RKO (cell line): ENCODE data around the gene RALGPS1.

ENCODE experiments used
- DNase-seq: peaks from one replicate; pipeline ENCODE4 v3.0.0-alpha.2; 2016; ENCODE audit warnings: low spot score

Gene RALGPS1

GRCh38 chr9:126956917-126957686 is 42.5 kb downstream of the RALGPS1 start:
- peak; percentile 47 for DNase-seq

- no peak for DNase-seq
Measured at GRCh38 chr9:126957687-126958053, 43.1 kb downstream of the RALGPS1 start.

- DNase-seq = no peak
Measured at GRCh38 chr9:126959336-126959735, 44.8 kb downstream of the RALGPS1 start.

- no peak for DNase-seq
Measured at GRCh38 chr9:126959917-126960316, 45.3 kb downstream of the RALGPS1 start.

GRCh38 chr9:126962336-126962735 is 47.8 kb downstream of the RALGPS1 start:
- DNase-seq = no peak

GRCh38 chr9:126965077-126965476 is 50.5 kb downstream of the RALGPS1 start:
- DNase-seq = no peak

GRCh38 chr9:126965541-126966428 is 51.2 kb downstream of the RALGPS1 start:
- DNase-seq = peak; percentile 76

- no peak for DNase-seq
Measured at GRCh38 chr9:126971261-126971660, 56.7 kb downstream of the RALGPS1 start.

- DNase-seq = no peak
Measured at GRCh38 chr9:126973651-126974529, 59.3 kb downstream of the RALGPS1 start.

- DNase-seq = no peak
Measured at GRCh38 chr9:126974594-126974993, 60.0 kb downstream of the RALGPS1 start.

- no peak for DNase-seq
Measured at GRCh38 chr9:126975327-126976220, 61.0 kb downstream of the RALGPS1 start.

- DNase-seq = no peak
Measured at GRCh38 chr9:126979461-126979860, 64.9 kb downstream of the RALGPS1 start.

- no peak for DNase-seq
Measured at GRCh38 chr9:126980231-126980630, 65.6 kb downstream of the RALGPS1 start.

- no peak for DNase-seq
Measured at GRCh38 chr9:126981218-126981617, 66.6 kb downstream of the RALGPS1 start.

GRCh38 chr9:126982215-126983002 is 67.8 kb downstream of the RALGPS1 start:
- no peak for DNase-seq

- no peak for DNase-seq
Measured at GRCh38 chr9:126983767-126984166, 69.2 kb downstream of the RALGPS1 start.

GRCh38 chr9:126984969-126985368 is 70.4 kb downstream of the RALGPS1 start:
- DNase-seq = no peak

GRCh38 chr9:126985870-126986498 is 71.4 kb downstream of the RALGPS1 start:
- DNase-seq = no peak

- no peak for DNase-seq
Measured at GRCh38 chr9:126986506-126986951, 71.9 kb downstream of the RALGPS1 start.

GRCh38 chr9:126988857-126989256 is 74.3 kb downstream of the RALGPS1 start:
- no peak for DNase-seq
